Endothelial cell of umbilical vein (primary cell): ENCODE results near the gene PDE11A. TPM values are rescaled to one million over a fixed set of nuclear protein-coding genes. Genes with fewer than 3 reads are reported as not detected.

ENCODE experiments used
- BruUV-seq: library from RNA; stranded (reverse); fragments of 400-500 nt; replicated peaks from 2 replicates; lab custom pipeline; 2021; lab: Mats Ljungman, UMichigan
- CTCF ChIA-PET: fragments of 300-600, 350-600 bp; sonication (Branson Sonifier 250); formaldehyde crosslinking; loops from one replicate; lab custom pipeline; 2021; ENCODE audit warnings: antibody characterized with exemption, inconsistent platforms; lab: Charles Lee
- POLR2A ChIA-PET: fragments of 300-600, 350-600 bp; sonication (Branson Sonifier 250); formaldehyde crosslinking; loops from one replicate; lab custom pipeline; 2021; ENCODE audit warnings: antibody characterized with exemption, inconsistent platforms; lab: Charles Lee
- DNase-seq: peaks from one replicate; pipeline ENCODE4 v3.0.0-alpha.2; 2011; ENCODE audit warnings: low read depth, low spot score
- FAIRE-seq: peaks from 2 replicates; lab custom pipeline; 2011; peaks lifted over from hg19 to GRCh38; lab: Jason Lieb, UNC
- H2AFZ ChIP-seq: 2 replicates; pipeline ENCODE4 v1.6.0; 2012; ENCODE audit warnings: low read depth, low read length, control low read depth, inconsistent platforms
- H3K27ac ChIP-seq: 2 replicates; pipeline ENCODE4 v1.5.1; 2011; ENCODE audit warnings: low read depth, mild to moderate bottlenecking, control low read depth, low read length, moderate library complexity; ENCODE audit not compliant: insufficient read depth
- H3K27me3 ChIP-seq, 2 experiments: 2 replicates each; pipeline versions ENCODE4 v1.6.0 to v1.6.1; 2011; ENCODE audit warnings: low read length in 2 of 2, mixed read lengths in 1 of 2; ENCODE audit not compliant: control insufficient read depth in 2 of 2, insufficient read depth in 2 of 2
- H3K36me3 ChIP-seq, 2 experiments: 2 replicates in 1 of 2; 3 replicates in 1 of 2; pipeline ENCODE4 v1.5.1; 2011; ENCODE audit warnings: low read length in 2 of 2, mild to moderate bottlenecking in 1 of 2, moderate library complexity in 1 of 2; ENCODE audit not compliant: control insufficient read depth in 2 of 2, insufficient read depth in 2 of 2; ENCODE audit errors: extremely low read depth in 1 of 2
- H3K4me1 ChIP-seq: 3 replicates; pipeline ENCODE4 v1.5.1; 2011; ENCODE audit warnings: mild to moderate bottlenecking, low read length; ENCODE audit not compliant: control insufficient read depth, insufficient read depth; ENCODE audit errors: extremely low read depth
- H3K4me2 ChIP-seq: 2 replicates; pipeline ENCODE4 v1.6.1; 2011; ENCODE audit warnings: low read length, control low read depth, mixed read lengths; ENCODE audit not compliant: insufficient read depth
- H3K4me3 ChIP-seq, 3 experiments: fragments of 200-600 bp in 1 of 3; sonication (generic), shearing (Covaris generic) in 1 of 3; replicated peaks in 1 of 3; 2 replicates each; pipeline ENCODE4 v1.5.1; 2011 to 2016; ENCODE audit warnings: control low read depth in 3 of 3, low read length in 3 of 3, mild to moderate bottlenecking in 2 of 3, inconsistent platforms in 1 of 3, low read depth in 1 of 3, moderate library complexity in 1 of 3; ENCODE audit not compliant: insufficient read depth in 1 of 3
- H3K79me2 ChIP-seq: 2 replicates; pipeline ENCODE4 v1.6.0; 2012; ENCODE audit warnings: low read length, inconsistent platforms; ENCODE audit not compliant: control insufficient read depth, insufficient read depth
- H3K9ac ChIP-seq: replicated peaks from 2 replicates; pipeline ENCODE3; 2011; ENCODE audit warnings: low read length, control low read depth; ENCODE audit not compliant: insufficient read depth; ENCODE audit errors: extremely low read depth
- H3K9me1 ChIP-seq: replicated peaks from 3 replicates; pipeline ENCODE4 v1.6.0; 2011; ENCODE audit warnings: mild to moderate bottlenecking, low read length; ENCODE audit not compliant: control insufficient read depth, insufficient read depth; ENCODE audit errors: extremely low read depth
- H3K9me3 ChIP-seq: replicated peaks from 2 replicates; pipeline ENCODE4 v1.5.1; 2012; ENCODE audit warnings: low read length, inconsistent platforms; ENCODE audit not compliant: control insufficient read depth, insufficient read depth
- H4K20me1 ChIP-seq: replicated peaks from 2 replicates; pipeline ENCODE3; 2011; ENCODE audit warnings: mild to moderate bottlenecking, low read length; ENCODE audit not compliant: control insufficient read depth, insufficient read depth; ENCODE audit errors: extremely low read depth
- EZH2 ChIP-seq: IDR thresholded peaks from 2 replicates; pipeline ENCODE4 v1.6.1; 2012; ENCODE audit warnings: borderline replicate concordance, low read depth, mild to moderate bottlenecking, moderate library complexity, low read length, inconsistent platforms; ENCODE audit not compliant: severe bottlenecking
- FOS ChIP-seq: IDR thresholded peaks from 2 replicates; pipeline ENCODE4 v1.6.1; 2011; ENCODE audit warnings: mild to moderate bottlenecking, low read length, moderate library complexity, borderline replicate concordance; ENCODE audit not compliant: insufficient read depth
- GATA2 ChIP-seq: IDR thresholded peaks from 2 replicates; pipeline ENCODE4 v1.7.0; 2011; ENCODE audit warnings: low read depth, mild to moderate bottlenecking, moderate library complexity, mixed read lengths, low read length; ENCODE audit not compliant: insufficient read length, insufficient read depth
- JUN ChIP-seq: IDR thresholded peaks from 2 replicates; pipeline ENCODE4 v1.6.1; 2011; ENCODE audit warnings: borderline replicate concordance, low read depth; ENCODE audit not compliant: insufficient read length, insufficient read depth
- MYC ChIP-seq: IDR thresholded peaks from one replicate; pipeline ENCODE4 v1.6.1; 2011; ENCODE audit warnings: mild to moderate bottlenecking, low read depth, low read length
- POLR2A ChIP-seq: IDR thresholded peaks from 2 replicates; pipeline ENCODE4 v1.6.1; 2012; ENCODE audit warnings: low read depth, mild to moderate bottlenecking, control low read depth, low read length
- POLR2AphosphoS5 ChIP-seq: IDR thresholded peaks from 2 replicates; pipeline ENCODE4 v1.6.1; 2012; ENCODE audit warnings: low read depth, mild to moderate bottlenecking, control low read depth, low read length, moderate library complexity; ENCODE audit not compliant: insufficient read depth
- dilution Hi-C: fragments of 300-500 bp; cut with MboI; formaldehyde crosslinking; loops from one replicate; pipeline ENCODE4 v1.15.0; 2019; ENCODE audit warnings: low sequenced_read_pairs; ENCODE audit not compliant: extremely low pct_ligation_motif_present
- intact Hi-C: fragments of 100-400 bp; cut with micrococcal nuclease; formaldehyde crosslinking; loops from one replicate; pipeline ENCODE4 v1.10.0; 2022
- polyA plus RNA-seq, 4 experiments: library from polyadenylated mRNA; depleted of rRNA in 3 of 4; stranded (reverse) in 3 of 4; unstranded in 1 of 4; fragments of >200 nt; gene quantifications; 2 replicates each; pipeline versions ENCODE4 v1.2.1 to v1.2.3, GENCODE V29; 2011 to 2012; ENCODE audit warnings: missing spikeins in 1 of 4
- total RNA-seq: library from RNA; stranded (reverse); gene quantifications from 2 replicates; pipeline ENCODE4 v1.2.3, GENCODE V29; 2021
- TF ChIP-seq, protein P1 (sequence below), 2 donors: IDR thresholded peaks; 1 replicate in 1 of 2; 2 replicates in 1 of 2; pipeline ENCODE4 v1.5.1; 2011; ENCODE audit warnings: low read length in 2 of 2, mild to moderate bottlenecking in 2 of 2, moderate library complexity in 2 of 2, control low read depth in 1 of 2, inconsistent platforms in 1 of 2, low read depth in 1 of 2; ENCODE audit not compliant: insufficient read depth in 1 of 2; ENCODE audit errors: extremely low read depth in 1 of 2
- TF ChIP-seq, protein P2 (sequence below): IDR thresholded peaks from 2 replicates; pipeline ENCODE4 v1.6.1; 2011; ENCODE audit not compliant: insufficient read depth, insufficient read length

The PDE11A gene
- total and polyA plus RNA-seq, 2 donors (not counting 3 experiments of a cell fraction or from before 2014, with no cell fraction given) = 0.07 to 0.51 TPM

DNA sequence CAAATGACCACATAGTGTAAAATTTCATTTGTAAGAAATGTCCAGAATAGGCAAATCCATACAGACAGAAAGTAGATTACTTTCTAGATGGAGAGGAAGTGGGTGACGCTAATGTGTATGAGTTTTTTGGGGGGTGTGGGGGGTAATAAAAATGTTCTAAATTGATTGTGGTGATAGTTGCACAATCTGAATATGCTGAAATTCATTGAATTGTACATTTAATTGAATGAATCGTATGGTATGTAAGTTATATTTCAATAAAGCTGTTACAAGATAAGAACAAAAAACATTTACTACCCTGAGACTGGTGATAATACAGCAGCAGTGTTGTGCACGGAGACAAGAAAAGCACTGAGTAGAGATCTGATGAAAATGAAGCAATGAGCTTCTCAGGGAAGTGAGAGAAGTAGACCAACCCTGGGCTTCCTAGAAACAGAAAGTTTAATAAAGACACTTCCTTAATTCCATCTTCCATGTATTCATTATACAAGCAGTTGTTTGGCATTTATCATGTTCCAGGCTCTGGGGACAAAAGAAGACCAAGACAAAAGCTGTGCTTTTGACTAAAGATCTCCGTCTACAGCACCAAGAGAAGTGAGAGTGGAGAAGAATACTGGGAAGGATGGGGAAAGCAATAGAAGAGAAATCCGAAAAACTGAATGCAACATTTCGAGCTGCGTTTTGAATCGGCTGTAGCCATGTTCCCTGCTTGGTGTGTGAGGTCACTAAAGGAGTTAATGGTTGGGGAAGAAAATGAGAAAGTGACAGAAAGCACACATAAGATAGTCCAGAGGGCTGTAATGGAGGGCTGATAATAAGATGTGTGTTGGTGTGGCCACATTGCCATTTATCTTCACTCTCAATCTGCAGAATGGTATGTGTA is 1.8 kb upstream of the PDE11A start:
- Histone ChIP-seq H3K27ac (no peak overlapping the region), H3K4me3 (no peak overlapping the region), H4K20me1 (no peaks in the 10 kb centered on the region), H3K4me1 (peaks cover 16% of the 10 kb centered on the region), H3K79me2 (no peaks in the 10 kb centered on the region), H3K36me3 (no peaks in the 10 kb centered on the region), H2AFZ (no peak overlapping the region), H3K9ac (no peak overlapping the region), H3K4me2 (no peak overlapping the region), H3K9me1 (no peaks in the 10 kb centered on the region), H3K27me3 (peaks cover 3% of the 10 kb centered on the region in 2 experiments), H3K9me3 (no peaks in the 10 kb centered on the region)
- ChIA-PET CTCF (no interaction called here), POLR2A (no interaction called here)
- FAIRE-seq (peak; percentile 60), DNase-seq (peak; percentile 12)
- dilution Hi-C loops (no loop called here), intact Hi-C loops (no loop called here)
- TF ChIP-seq EZH2 (no peak), POLR2AphosphoS5 (no peak), GATA2 (peak; percentile 90), POLR2A (no peak), FOS (peak; percentile 49), MYC (no peak), JUN (peak; percentile 39)
- TF ChIP-seq, protein P1, sequence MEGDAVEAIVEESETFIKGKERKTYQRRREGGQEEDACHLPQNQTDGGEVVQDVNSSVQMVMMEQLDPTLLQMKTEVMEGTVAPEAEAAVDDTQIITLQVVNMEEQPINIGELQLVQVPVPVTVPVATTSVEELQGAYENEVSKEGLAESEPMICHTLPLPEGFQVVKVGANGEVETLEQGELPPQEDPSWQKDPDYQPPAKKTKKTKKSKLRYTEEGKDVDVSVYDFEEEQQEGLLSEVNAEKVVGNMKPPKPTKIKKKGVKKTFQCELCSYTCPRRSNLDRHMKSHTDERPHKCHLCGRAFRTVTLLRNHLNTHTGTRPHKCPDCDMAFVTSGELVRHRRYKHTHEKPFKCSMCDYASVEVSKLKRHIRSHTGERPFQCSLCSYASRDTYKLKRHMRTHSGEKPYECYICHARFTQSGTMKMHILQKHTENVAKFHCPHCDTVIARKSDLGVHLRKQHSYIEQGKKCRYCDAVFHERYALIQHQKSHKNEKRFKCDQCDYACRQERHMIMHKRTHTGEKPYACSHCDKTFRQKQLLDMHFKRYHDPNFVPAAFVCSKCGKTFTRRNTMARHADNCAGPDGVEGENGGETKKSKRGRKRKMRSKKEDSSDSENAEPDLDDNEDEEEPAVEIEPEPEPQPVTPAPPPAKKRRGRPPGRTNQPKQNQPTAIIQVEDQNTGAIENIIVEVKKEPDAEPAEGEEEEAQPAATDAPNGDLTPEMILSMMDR (IDR thresholded peaks at IDR 0.05; ENCODE audit: extremely low read depth in 1 of 2, insufficient read depth in 1 of 2, low read depth in 1 of 2, low read length in 2 of 2) = no peak
- TF ChIP-seq, protein P2, sequence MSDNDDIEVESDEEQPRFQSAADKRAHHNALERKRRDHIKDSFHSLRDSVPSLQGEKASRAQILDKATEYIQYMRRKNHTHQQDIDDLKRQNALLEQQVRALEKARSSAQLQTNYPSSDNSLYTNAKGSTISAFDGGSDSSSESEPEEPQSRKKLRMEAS = no peak
- BruUV-seq = no TSS peak
